NCI-H226 (cell line): Measurements from ENCODE around the gene SMCP.
A peak's percentile ranks its signal among the peaks of the same experiment; 100 is the strongest.

Source experiments
- DNase-seq: peaks from one replicate; pipeline ENCODE4 v3.0.0-alpha.2; 2015

SMCP gene

GRCh38 chr1:152878042-152878441, at the start of gene SMCP:
SMCP (plus strand) TSS chr1:152878322; CDS start chr1:152884423, 6,101 bp downstream.
- DNase-seq: no peak

GRCh38 chr1:152836870-152837269, 41.3 kb upstream of the SMCP start:
- no peak for DNase-seq

GRCh38 chr1:152842556-152842955, 35.6 kb upstream of the SMCP start, which contains the start of gene LCE6A:
LCE6A (plus strand) TSS chr1:152842856; CDS start chr1:152843521, 665 bp downstream.
- no peak for DNase-seq

- peak; percentile 72 for DNase-seq
Measured at GRCh38 chr1:152855661-152856060, 22.5 kb upstream of the SMCP start.

GRCh38 chr1:152858062-152858461, 20.1 kb upstream of the SMCP start:
- peak; percentile 42 for DNase-seq

- no peak for DNase-seq
Measured at GRCh38 chr1:152859696-152860095, 18.4 kb upstream of the SMCP start, which contains the start of gene LCE7A. LCE7A (plus strand) TSS chr1:152859996; CDS start chr1:152860698, 702 bp downstream.

- no peak for DNase-seq
Measured at GRCh38 chr1:152860129-152860528, 18.0 kb upstream of the SMCP start.

GRCh38 chr1:152861374-152861773, 16.7 kb upstream of the SMCP start:
- no peak for DNase-seq

- DNase-seq: no peak
Measured at GRCh38 chr1:152864443-152864842, 13.7 kb upstream of the SMCP start.

GRCh38 chr1:152866321-152866720, 11.8 kb upstream of the SMCP start:
- DNase-seq: peak; percentile 4

- DNase-seq: peak; percentile 52
Measured at GRCh38 chr1:152869808-152870419, 8.2 kb upstream of the SMCP start.

GRCh38 chr1:152870831-152871730, 7.0 kb upstream of the SMCP start:
- peak; percentile 30 for DNase-seq

GRCh38 chr1:152871731-152872126, 6.4 kb upstream of the SMCP start:
- no peak for DNase-seq

- no peak for DNase-seq
Measured at GRCh38 chr1:152873495-152873894, 4.6 kb upstream of the SMCP start.

GRCh38 chr1:152876827-152877226, 1.3 kb upstream of the SMCP start:
- DNase-seq: no peak

- no peak for DNase-seq
Measured at GRCh38 chr1:152879559-152880198, 1.6 kb downstream of the SMCP start.

GRCh38 chr1:152880316-152880715, 2.2 kb downstream of the SMCP start:
- DNase-seq: no peak

GRCh38 chr1:152880907-152881306, 2.8 kb downstream of the SMCP start:
- no peak for DNase-seq

- DNase-seq: peak; percentile 39
Measured at GRCh38 chr1:152884085-152884484, 6.0 kb downstream of the SMCP start.

- DNase-seq: no peak
Measured at GRCh38 chr1:152884506-152884905, 6.4 kb downstream of the SMCP start.

- peak; percentile 42 for DNase-seq
Measured at GRCh38 chr1:152884966-152885624, 7.0 kb downstream of the SMCP start.

GRCh38 chr1:152886085-152886484, 8.0 kb downstream of the SMCP start:
- DNase-seq: no peak
